Esophagus squamous epithelium (tissue), 4 donors: ENCODE results near the gene BCL2L1.

Experiments used
- POLR2A ChIP-seq, 4 donors: fragments of 450-650 bp; IDR thresholded peaks; one replicate each; pipeline ENCODE4 v1.6.1; 2017; ENCODE audit warnings: antibody characterized with exemption in 4 of 4, mild to moderate bottlenecking in 4 of 4, moderate library complexity in 3 of 4
- TF ChIP-seq, protein P1 (sequence below), 6 experiments: fragments of 450-650 bp in 4 of 6; fragments of 200-600 bp in 2 of 6; sonication (generic) in 2 of 6; IDR thresholded peaks; one replicate each; pipeline ENCODE4 v1.5.1; 2016 to 2019; ENCODE audit warnings: antibody characterized with exemption in 6 of 6, mild to moderate bottlenecking in 4 of 6, moderate library complexity in 4 of 6

DNA sequence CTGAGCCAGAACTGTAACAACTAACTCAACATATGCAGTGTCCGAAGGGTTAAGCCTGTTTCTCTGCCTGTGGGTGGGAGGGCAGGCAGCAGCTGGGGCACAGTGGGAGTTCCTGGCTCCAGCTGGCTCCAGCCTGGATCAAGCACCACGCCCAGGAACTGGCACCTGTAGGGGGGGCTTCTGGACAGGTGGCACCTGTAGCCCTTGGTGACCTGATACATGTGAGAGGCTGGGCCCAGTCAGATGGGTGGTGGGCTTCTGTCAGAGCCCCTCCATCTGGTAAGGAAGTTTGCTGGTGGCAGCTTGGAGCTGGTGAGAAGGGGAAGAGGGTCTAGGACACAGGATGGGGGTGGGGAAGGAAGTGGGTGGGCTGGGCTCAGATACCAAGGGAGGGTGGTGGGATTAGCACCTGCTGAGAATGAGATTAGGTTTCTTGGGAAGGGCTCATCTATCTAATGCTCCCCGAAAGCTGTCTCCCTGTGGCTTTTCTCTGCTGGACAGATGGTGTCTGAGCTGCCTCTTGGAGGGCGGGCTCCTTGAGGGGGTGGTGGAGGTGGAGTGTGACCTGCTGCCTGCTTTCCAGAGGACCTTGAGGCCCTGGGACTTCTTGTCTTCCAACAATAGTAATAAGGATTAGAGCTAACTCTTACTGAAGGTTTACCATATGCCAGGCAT is 28.5 kb downstream of the BCL2L1 start:
- TF ChIP-seq, protein P1, sequence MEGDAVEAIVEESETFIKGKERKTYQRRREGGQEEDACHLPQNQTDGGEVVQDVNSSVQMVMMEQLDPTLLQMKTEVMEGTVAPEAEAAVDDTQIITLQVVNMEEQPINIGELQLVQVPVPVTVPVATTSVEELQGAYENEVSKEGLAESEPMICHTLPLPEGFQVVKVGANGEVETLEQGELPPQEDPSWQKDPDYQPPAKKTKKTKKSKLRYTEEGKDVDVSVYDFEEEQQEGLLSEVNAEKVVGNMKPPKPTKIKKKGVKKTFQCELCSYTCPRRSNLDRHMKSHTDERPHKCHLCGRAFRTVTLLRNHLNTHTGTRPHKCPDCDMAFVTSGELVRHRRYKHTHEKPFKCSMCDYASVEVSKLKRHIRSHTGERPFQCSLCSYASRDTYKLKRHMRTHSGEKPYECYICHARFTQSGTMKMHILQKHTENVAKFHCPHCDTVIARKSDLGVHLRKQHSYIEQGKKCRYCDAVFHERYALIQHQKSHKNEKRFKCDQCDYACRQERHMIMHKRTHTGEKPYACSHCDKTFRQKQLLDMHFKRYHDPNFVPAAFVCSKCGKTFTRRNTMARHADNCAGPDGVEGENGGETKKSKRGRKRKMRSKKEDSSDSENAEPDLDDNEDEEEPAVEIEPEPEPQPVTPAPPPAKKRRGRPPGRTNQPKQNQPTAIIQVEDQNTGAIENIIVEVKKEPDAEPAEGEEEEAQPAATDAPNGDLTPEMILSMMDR (IDR thresholded peaks at IDR 0.05), result no peak
- no peak for TF ChIP-seq POLR2A (IDR thresholded peaks at IDR 0.05)
